ENCODE results near the gene MMP25. TPM values are rescaled to one million over a fixed set of nuclear protein-coding genes. Genes with fewer than 3 reads are reported as not detected.

MMP25 gene
- total and polyA plus RNA-seq, 9 of the 15 experiments (the other 6 are each of a cell fraction or from before 2014, with no cell fraction given), result 0.03 to 0.04 TPM; not detected in 7

GRCh38 chr16:3020247-3020603 is 26.1 kb upstream of the MMP25 start, which contains the start of gene TNFRSF12A (continued):
- TF ChIP-seq ATF2 (CRISPR knock-in tag; IDR thresholded peaks at IDR 0.05) (no peak), RBBP5 (IDR thresholded peaks at IDR 0.05; ENCODE audit: borderline replicate concordance, insufficient read depth, low read length, poor library complexity, severe bottlenecking) (peak; percentile 71), CC2D1A (IDR thresholded peaks at IDR 0.05) (no peak), FUS (optimal IDR thresholded peaks at IDR 0.05; ENCODE audit: low read depth, low read length) (no peak), NONO (IDR thresholded peaks at IDR 0.05; ENCODE audit: low read depth in 2 of 2, low read length in 1 of 2) (peak in 1 of 2 experiments; percentile 85; a peak in 2 of 4 replicates), USF1 (CRISPR knock-in tag; IDR thresholded peaks at IDR 0.05) (no peak), CHD2 (IDR thresholded peaks at IDR 0.05; ENCODE audit: low read depth, low read length) (0 out of 2 replicates have a peak, but pooled peaks have one; percentile 2), BRD9 (IDR thresholded peaks at IDR 0.05; ENCODE audit: low read depth, partially characterized antibody) (no peak), CCNT2 (IDR thresholded peaks at IDR 0.05; ENCODE audit: borderline replicate concordance, extremely low read depth, insufficient read length, low read depth, low read length) (peak; percentile 61), SIN3A (IDR thresholded peaks at IDR 0.05; ENCODE audit: borderline replicate concordance in 2 of 2, control insufficient read depth in 1 of 2, low read depth in 2 of 2, low read length in 2 of 2) (peak; percentile 63 to 65; a peak in 2 of 4 replicates), ZBTB1 (CRISPR knock-in tag; IDR thresholded peaks at IDR 0.05; ENCODE audit: borderline replicate concordance, low read depth) (peak; percentile 6; the same call in 1 of the 2 replicates), HNRNPLL (IDR thresholded peaks at IDR 0.05; ENCODE audit: low read depth, low read length, poor library complexity, severe bottlenecking) (peak; percentile 63), MAFF (IDR thresholded peaks at IDR 0.05; ENCODE audit: low read length) (no peak), NCOA4 (IDR thresholded peaks at IDR 0.05; ENCODE audit: partially characterized antibody) (no peak), GTF2B (IDR thresholded peaks at IDR 0.05; ENCODE audit: extremely low read depth, insufficient read length) (no peak), CREB3L1 (IDR thresholded peaks at IDR 0.05; ENCODE audit: borderline replicate concordance, low read depth) (peak; percentile 12; the same call in 1 of the 2 replicates), SAP30 (IDR thresholded peaks at IDR 0.05; ENCODE audit: borderline replicate concordance, insufficient read depth, low read depth, low read length, poor library complexity, severe bottlenecking) (peak; percentile 57), ZFP91 (CRISPR knock-in tag; IDR thresholded peaks at IDR 0.05) (no peak), BRF1 (IDR thresholded peaks at IDR 0.05; ENCODE audit: borderline replicate concordance, extremely low read depth, insufficient read length) (no peak), KAT2B (IDR thresholded peaks at IDR 0.05; ENCODE audit: low read depth, low read length) (no peak), HMG20B (CRISPR knock-in tag; IDR thresholded peaks at IDR 0.05) (no peak), NCOA6 (IDR thresholded peaks at IDR 0.05) (no peak)

Data from K562 (cell line).